H7 (cell line): ENCODE measurements around the gene DNAJC4. TPM values are rescaled to one million over a fixed set of nuclear protein-coding genes. Genes with fewer than 3 reads are reported as not detected.

Experiments
- DNase-seq: peaks from one replicate; pipeline ENCODE4 v3.0.0; 2012
- H3K27me3 ChIP-seq: 2 replicates; pipeline ENCODE4 v1.6.0; 2011; ENCODE audit warnings: mild to moderate bottlenecking, low read length; ENCODE audit not compliant: control insufficient read depth, insufficient read depth
- H3K36me3 ChIP-seq: replicated peaks from 2 replicates; pipeline ENCODE4 v1.5.1; 2011; ENCODE audit warnings: low read length; ENCODE audit not compliant: control insufficient read depth, insufficient read depth
- H3K4me3 ChIP-seq: 2 replicates; pipeline ENCODE4 v1.5.1; 2011; ENCODE audit warnings: low read depth, mild to moderate bottlenecking, control low read depth, low read length, moderate library complexity; ENCODE audit not compliant: insufficient read depth
- total RNA-seq: library from RNA; depleted of rRNA; stranded (reverse); fragments of >200 nt; shearing (Covaris generic); gene quantifications from 2 replicates; pipeline ENCODE4 v1.2.3, GENCODE V29; 2014; rRNA removed

The DNAJC4 gene
- total RNA-seq, 1 experiment from 2014 or later: 12.0 TPM

GRCh38 chr11:64275031-64275800 lies 44.9 kb downstream of the DNAJC4 start:
- no peak for DNase-seq
- Histone ChIP-seq H3K27me3 (no peaks in the 10 kb centered on the region), H3K36me3 (peaks cover 3% of the 10 kb centered on the region), H3K4me3 (no peak overlapping the region)

- Histone ChIP-seq H3K36me3 (peaks cover 3% of the 10 kb centered on the region), H3K4me3 (no peak overlapping the region), H3K27me3 (no peaks in the 10 kb centered on the region)
- DNase-seq: no peak
Observed at GRCh38 chr11:64275841-64276240, 45.5 kb downstream of the DNAJC4 start.

- no peak overlapping the region for H3K4me3 ChIP-seq
- DNase-seq: no peak
- H3K27me3 ChIP-seq: no peaks in the 10 kb centered on the region
- H3K36me3 ChIP-seq: peaks cover 3% of the 10 kb centered on the region
Observed at GRCh38 chr11:64276653-64277431, 46.5 kb downstream of the DNAJC4 start.

- DNase-seq: no peak
- Histone ChIP-seq H3K4me3 (no peak overlapping the region), H3K36me3 (peaks cover 3% of the 10 kb centered on the region), H3K27me3 (no peaks in the 10 kb centered on the region)
Observed at GRCh38 chr11:64278576-64279190, 48.3 kb downstream of the DNAJC4 start.

- H3K36me3 ChIP-seq: peaks cover under 1% of the 10 kb centered on the region; the same call in 1 of the 2 replicates
- no peaks in the 10 kb centered on the region; the same call in 1 of the 2 replicates for H3K27me3 ChIP-seq
Observed at GRCh38 chr11:64281957-64282770, 51.8 kb downstream of the DNAJC4 start.

GRCh38 chr11:64283092-64283491 lies 52.7 kb downstream of the DNAJC4 start:
- no peaks in the 10 kb centered on the region; the same call in 1 of the 2 replicates for H3K27me3 ChIP-seq
- no peaks in the 10 kb centered on the region for H3K36me3 ChIP-seq
- H3K4me3 ChIP-seq: no peak overlapping the region
- no peak for DNase-seq

More at GRCh38 chr11:64281957-64282770, 51.8 kb downstream of the DNAJC4 start:
- DNase-seq: no peak
- H3K4me3 ChIP-seq: no peak overlapping the region

Other genes with a start within 250 kb of the DNAJC4 start
- 76.6 and 77.4 TPM in 2 replicates for gene OTUB1, start 244.1 kb upstream of the DNAJC4 start, total RNA-seq
- gene FLRT1, start 194.6 kb upstream of the DNAJC4 start, total RNA-seq: 0.94 and 1.7 TPM in 2 replicates
- 30.9 and 52.9 TPM in 2 replicates for gene MACROD1, start 64.4 kb upstream of the DNAJC4 start, total RNA-seq
- 263 and 278 TPM in 2 replicates for gene STIP1, start 44.4 kb upstream of the DNAJC4 start, total RNA-seq
- gene FERMT3, start 23.8 kb upstream of the DNAJC4 start, total RNA-seq: 0.15 and 0.80 TPM in 2 replicates
- gene TRPT1, start 4.4 kb upstream of the DNAJC4 start, total RNA-seq: 75.6 and 76.0 TPM in 2 replicates
- 73.3 and 75.9 TPM in 2 replicates for gene NUDT22, start 4.3 kb upstream of the DNAJC4 start, total RNA-seq
- gene VEGFB, start 4.0 kb downstream of the DNAJC4 start, total RNA-seq: 17.6 and 22.4 TPM in 2 replicates
- gene FKBP2, start 10.5 kb downstream of the DNAJC4 start, total RNA-seq: 62.0 and 63.8 TPM in 2 replicates
- 461 and 540 TPM in 2 replicates for gene PPP1R14B, start 16.4 kb downstream of the DNAJC4 start, total RNA-seq
- gene PLCB3, start 21.0 kb downstream of the DNAJC4 start, total RNA-seq: 70.0 and 87.0 TPM in 2 replicates
- gene BAD, start 54.1 kb downstream of the DNAJC4 start, total RNA-seq: 46.0 and 71.8 TPM in 2 replicates
- 26.3 and 29.5 TPM in 2 replicates for gene GPR137, start 55.3 kb downstream of the DNAJC4 start, total RNA-seq
- gene KCNK4, start 60.8 kb downstream of the DNAJC4 start, total RNA-seq: not detected in 2 replicates
- 0.38 and 1.00 TPM in 2 replicates for gene CATSPERZ, start 69.8 kb downstream of the DNAJC4 start, total RNA-seq
- gene ESRRA, start 75.0 kb downstream of the DNAJC4 start, total RNA-seq: 80.5 and 94.8 TPM in 2 replicates
- 261 and 314 TPM in 2 replicates for gene TRMT112, start 87.0 kb downstream of the DNAJC4 start, total RNA-seq
- 272 and 303 TPM in 2 replicates for gene PRDX5, start 87.6 kb downstream of the DNAJC4 start, total RNA-seq
- gene CCDC88B, start 109.7 kb downstream of the DNAJC4 start, total RNA-seq: 7.7 and 9.9 TPM in 2 replicates
- 16.0 and 17.6 TPM in 2 replicates for gene RPS6KA4, start 128.6 kb downstream of the DNAJC4 start, total RNA-seq